Stimulated activated naive CD8-positive, alpha-beta T cell treated with anti-CD3 and anti-CD28 coated beads, Interleukin-15, Interleukin-2, amounts not matched to agents 100 ng/mL and 50 ng/mL, for 24 hours (primary cell): Measurements from ENCODE around the gene LUZP4.

Source experiments
- H3K27ac Mint-ChIP-seq: one replicate; pipeline ENCODE4 v1.8.0; 2021; ENCODE audit warnings: mild to moderate bottlenecking, mixed read lengths
- H3K27me3 Mint-ChIP-seq: one replicate; pipeline ENCODE4 v1.8.0; 2021; ENCODE audit warnings: mixed read lengths
- H3K36me3 Mint-ChIP-seq: one replicate; pipeline ENCODE4 v1.8.0; 2021; ENCODE audit warnings: low read depth, mixed read lengths
- H3K4me1 Mint-ChIP-seq: one replicate; pipeline ENCODE4 v1.8.0; 2021; ENCODE audit warnings: low read depth, mixed read lengths
- H3K4me3 Mint-ChIP-seq: one replicate; pipeline ENCODE4 v1.8.0; 2021; ENCODE audit warnings: mild to moderate bottlenecking, mixed read lengths
- H3K9me3 Mint-ChIP-seq: one replicate; pipeline ENCODE4 v1.8.0; 2021; ENCODE audit warnings: mixed read lengths

LUZP4 gene

GRCh38 chrX:115350711-115351381 lies 61.3 kb downstream of the LUZP4 start:
- Mint-ChIP-seq H3K27me3 (no peaks in the 10 kb centered on the region), H3K9me3 (no peaks in the 10 kb centered on the region), H3K27ac (no peak overlapping the region), H3K36me3 (no peaks in the 10 kb centered on the region), H3K4me3 (no peak overlapping the region), H3K4me1 (no peaks in the 10 kb centered on the region)

GRCh38 chrX:115356369-115356768 lies 66.9 kb downstream of the LUZP4 start:
- Mint-ChIP-seq H3K4me3 (no peak overlapping the region), H3K9me3 (no peaks in the 10 kb centered on the region), H3K36me3 (no peaks in the 10 kb centered on the region), H3K27me3 (peaks cover 4% of the 10 kb centered on the region), H3K4me1 (no peaks in the 10 kb centered on the region), H3K27ac (no peak overlapping the region)
